Activated CD4-positive, alpha-beta T cell treated with anti-CD3 and anti-CD28 coated beads, Interleukin-10, Interleukin-2, amounts not matched to agents 100 ng/mL and 50 ng/mL, durations not matched to agents 16 hours and 8 hours (primary cell): ENCODE results near the gene S100B.
A peak's percentile ranks its signal among the peaks of the same experiment; 100 is the strongest.
"Not testable (repeated sequence)": the region's sequence is repeated elsewhere in the genome, so short reads cannot be mapped to it uniquely, and the experiment has no call there.

Source experiments
- DNase-seq: peaks from one replicate; pipeline ENCODE4 v3.0.0-alpha.2; 2020

The S100B gene

GRCh38 chr21:46604975-46605766, at the start of gene S100B:
Gene S100B, minus strand, starts transcription at chr21:46605082. Its CDS starts 2,667 bp downstream, at chr21:46602415.
- DNase-seq: no peak

GRCh38 chr21:46651121-46651520, 46.2 kb upstream of the S100B start:
- no peak for DNase-seq

GRCh38 chr21:46650476-46651098, 45.7 kb upstream of the S100B start:
- no peak for DNase-seq

GRCh38 chr21:46649356-46649755, 44.5 kb upstream of the S100B start:
- DNase-seq: no peak

GRCh38 chr21:46648539-46648938, 43.7 kb upstream of the S100B start:
- no peak for DNase-seq

GRCh38 chr21:46646541-46647154, 41.8 kb upstream of the S100B start:
- DNase-seq: no peak

- DNase-seq: no peak
These were observed 41.0 kb upstream of the S100B start for GRCh38 chr21:46645840-46646239.

- DNase-seq: no peak
These were observed 38.7 kb upstream of the S100B start for GRCh38 chr21:46643379-46644177.

- no peak for DNase-seq
These were observed 36.8 kb upstream of the S100B start for GRCh38 chr21:46641656-46642055.

- DNase-seq: no peak
These were observed 34.9 kb upstream of the S100B start for GRCh38 chr21:46639489-46640386.

GRCh38 chr21:46637952-46638746, 33.3 kb upstream of the S100B start:
- DNase-seq: peak; percentile 63

- DNase-seq: no peak
These were observed 31.8 kb upstream of the S100B start for GRCh38 chr21:46636550-46637285.

GRCh38 chr21:46636181-46636512, 31.3 kb upstream of the S100B start:
- no peak for DNase-seq

GRCh38 chr21:46635324-46636180, 30.7 kb upstream of the S100B start, which contains the start of gene PRMT2:
Gene PRMT2, plus strand, starts transcription at chr21:46635674. Its CDS starts 1,278 bp downstream, at chr21:46636952.
- DNase-seq: peak; percentile 99

- DNase-seq: peak; percentile 55
These were observed 30.1 kb upstream of the S100B start for GRCh38 chr21:46634966-46635323.

- DNase-seq: peak; percentile 11
These were observed 29.5 kb upstream of the S100B start for GRCh38 chr21:46634427-46634826.

GRCh38 chr21:46633566-46633965, 28.7 kb upstream of the S100B start:
- DNase-seq: no peak

- DNase-seq: not testable (repeated sequence)
These were observed 26.0 kb upstream of the S100B start for GRCh38 chr21:46630915-46631314.

- no peak for DNase-seq
These were observed 24.0 kb upstream of the S100B start for GRCh38 chr21:46628868-46629267.

GRCh38 chr21:46627726-46628125, 22.8 kb upstream of the S100B start:
- DNase-seq: no peak
